NB4 (cell line): ENCODE results near the gene HDAC4.

ENCODE experiments used
- CTCF ChIP-seq: IDR thresholded peaks from one replicate; pipeline ENCODE4 v1.5.1; 2012; ENCODE audit warnings: low read depth, low read length
- MAX ChIP-seq: IDR thresholded peaks from 2 replicates; pipeline ENCODE4 v1.6.1; 2011; ENCODE audit warnings: low read depth, low read length
- MYC ChIP-seq: IDR thresholded peaks from 2 replicates; pipeline ENCODE4 v1.6.1; 2011; ENCODE audit warnings: low read depth, low read length
- POLR2A ChIP-seq: IDR thresholded peaks from 2 replicates; pipeline ENCODE4 v1.6.1; 2011; ENCODE audit warnings: mild to moderate bottlenecking; ENCODE audit not compliant: insufficient read length; ENCODE audit errors: extremely low read depth

- no peak for TF ChIP-seq CTCF
- TF ChIP-seq POLR2A = no peak
- no peak for TF ChIP-seq MAX
- no peak for TF ChIP-seq MYC
Measured at GRCh38 chr2:239073270-239073669, 327.6 kb downstream of the HDAC4 start.
